Ovary (tissue), 1 donor: ENCODE data around the gene C2orf80.

ENCODE experiments used
- EP300 ChIP-seq: sonication (generic); formaldehyde crosslinking; IDR thresholded peaks from one replicate; pipeline ENCODE4 v1.6.1; 2017; ENCODE audit warnings: antibody characterized with exemption
- POLR2A ChIP-seq: fragments of 450-650 bp; IDR thresholded peaks from one replicate; pipeline ENCODE4 v1.6.1; 2017; ENCODE audit warnings: antibody characterized with exemption, mild to moderate bottlenecking, moderate library complexity

DNA sequence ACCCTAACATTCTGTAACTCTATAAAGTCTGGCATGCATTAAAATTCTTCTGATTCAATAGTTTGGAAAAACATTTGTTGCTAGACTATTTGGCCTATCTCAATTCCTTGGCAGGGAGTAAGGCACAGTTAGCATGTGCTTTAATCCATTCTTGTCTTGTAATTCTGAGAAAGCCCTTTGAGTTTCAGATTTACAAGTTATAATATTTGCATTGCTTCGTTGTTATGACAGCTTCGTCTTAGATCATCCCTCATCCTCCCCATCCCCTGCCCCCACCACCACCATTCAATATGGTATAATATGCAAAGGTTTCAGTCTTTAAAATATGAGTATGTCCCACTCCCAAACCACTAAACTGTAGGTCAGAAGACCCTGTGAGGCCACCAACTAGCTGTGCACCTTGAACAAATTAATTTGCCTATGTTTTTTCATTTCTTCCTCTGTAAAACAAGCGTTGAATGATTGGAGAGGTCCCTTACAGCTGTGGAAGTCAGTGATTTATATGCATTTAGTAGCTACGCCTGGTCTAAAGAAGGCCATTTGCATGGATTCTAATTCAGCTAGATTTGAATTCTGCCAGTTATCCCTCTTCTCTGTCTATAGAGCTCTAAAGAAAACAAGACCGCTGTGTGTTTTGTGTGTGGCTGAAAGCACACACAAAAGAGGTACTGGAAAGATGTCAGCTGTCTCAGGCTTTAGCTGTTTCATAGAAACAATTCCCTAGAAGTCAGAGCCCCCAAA lies 591 bp downstream of the C2orf80 start:
- TF ChIP-seq POLR2A (no peak), EP300 (no peak)
